Brain microvascular endothelial cell (primary cell): Measurements from ENCODE around the gene TMEM25.

Experiments
- DNase-seq: peaks from one replicate; pipeline ENCODE4 v3.0.0-alpha.2; 2020
- H3K27ac ChIP-seq: fragments of 250-450 bp; sonication (Bioruptor Pico); 2 replicates; pipeline ENCODE4 v1.5.1; 2020; ENCODE audit warnings: mild to moderate bottlenecking, moderate library complexity
- H3K27me3 ChIP-seq: fragments of 250-450 bp; sonication (Bioruptor Pico); replicated peaks from 2 replicates; pipeline ENCODE4 v1.5.1; 2020; ENCODE audit warnings: mild to moderate bottlenecking
- H3K36me3 ChIP-seq: fragments of 250-450 bp; sonication (Bioruptor Pico); replicated peaks from 2 replicates; pipeline ENCODE4 v1.5.1; 2020; ENCODE audit warnings: mild to moderate bottlenecking
- H3K4me3 ChIP-seq: 2 replicates; pipeline ENCODE4 v1.5.1; 2011; ENCODE audit warnings: low read depth, mild to moderate bottlenecking, control low read depth, low read length, moderate library complexity
- CTCF ChIP-seq: IDR thresholded peaks from 2 replicates; pipeline ENCODE4 v1.5.1; 2011; ENCODE audit warnings: low read depth, mild to moderate bottlenecking, moderate library complexity, low read length, control low read depth, inconsistent platforms; ENCODE audit errors: missing control alignments
- in situ Hi-C: cut with HindIII; loops from 2 replicates; pipeline ENCODE4 v1.10.0; 2017; ENCODE audit warnings: low sequenced_read_pairs, low pct_ligation_motif_present

Gene TMEM25

GRCh38 chr11:118497831-118498230 lies 33.2 kb upstream of the TMEM25 start:
- DNase-seq, result peak; percentile 63
- H3K27ac ChIP-seq, result no peak overlapping the region
- TF ChIP-seq CTCF, result no peak
- in situ Hi-C loops, result no loop called here
- H3K4me3 ChIP-seq, result no peak overlapping the region
- no peaks in the 10 kb centered on the region for H3K27me3 ChIP-seq
- peaks cover 80% of the 10 kb centered on the region for H3K36me3 ChIP-seq

- no peak overlapping the region for H3K27ac ChIP-seq
- no peaks in the 10 kb centered on the region for H3K27me3 ChIP-seq
- H3K36me3 ChIP-seq, result peaks cover 96% of the 10 kb centered on the region
- H3K4me3 ChIP-seq, result no peak overlapping the region
- DNase-seq, result no peak
- TF ChIP-seq CTCF, result no peak
- in situ Hi-C loops, result no loop called here
These were observed 27.8 kb upstream of the TMEM25 start for GRCh38 chr11:118503216-118503615.

GRCh38 chr11:118511601-118512000 lies 19.4 kb upstream of the TMEM25 start:
- no peak for DNase-seq
- no peak for TF ChIP-seq CTCF
- in situ Hi-C loops, result no loop called here
- H3K27ac ChIP-seq, result no peak overlapping the region
- no peak overlapping the region for H3K4me3 ChIP-seq
- peaks cover 81% of the 10 kb centered on the region for H3K36me3 ChIP-seq
- no peaks in the 10 kb centered on the region for H3K27me3 ChIP-seq

GRCh38 chr11:118514103-118514502 lies 16.9 kb upstream of the TMEM25 start:
- TF ChIP-seq CTCF, result no peak
- Histone ChIP-seq H3K27ac (no peak overlapping the region), H3K36me3 (peaks cover 66% of the 10 kb centered on the region), H3K27me3 (no peaks in the 10 kb centered on the region), H3K4me3 (no peak overlapping the region)
- in situ Hi-C loops, result no loop called here
- no peak for DNase-seq

DNA sequence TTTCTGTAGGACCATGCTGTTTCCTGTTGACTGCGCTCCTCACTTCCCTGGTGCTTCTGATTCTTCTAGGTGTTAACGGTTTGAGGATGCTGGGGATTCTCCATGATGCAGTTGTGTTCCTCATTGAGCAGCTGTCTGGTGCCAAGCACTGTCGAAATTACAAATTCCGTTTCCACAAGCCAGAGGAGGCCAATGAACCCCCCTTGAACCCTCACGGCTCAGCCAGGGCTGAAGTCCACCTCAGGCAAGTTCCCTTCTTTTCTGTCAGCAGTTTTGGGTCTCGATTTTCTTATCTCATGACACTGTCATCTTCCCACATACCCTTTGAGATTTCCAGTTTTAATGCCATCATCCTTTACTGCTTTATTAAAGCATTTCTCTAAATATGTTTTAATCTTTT lies 11.4 kb upstream of the TMEM25 start:
- H3K27ac ChIP-seq, result no peak overlapping the region
- no peak overlapping the region for H3K4me3 ChIP-seq
- peaks cover 63% of the 10 kb centered on the region for H3K36me3 ChIP-seq
- no peak for DNase-seq
- in situ Hi-C loops, result no loop called here
- no peaks in the 10 kb centered on the region for H3K27me3 ChIP-seq
- TF ChIP-seq CTCF, result no peak

GRCh38 chr11:118521892-118522311 lies 9.1 kb upstream of the TMEM25 start:
- DNase-seq, result no peak
- TF ChIP-seq CTCF, result no peak
- H3K27me3 ChIP-seq, result no peaks in the 10 kb centered on the region
- H3K36me3 ChIP-seq, result peaks cover 52% of the 10 kb centered on the region
- in situ Hi-C loops, result no loop called here
- no peak overlapping the region for H3K4me3 ChIP-seq
- H3K27ac ChIP-seq, result no peak overlapping the region
